Neural progenitor cell (in vitro differentiated cells): ENCODE measurements around the gene ROR2. TPM values are rescaled to one million over a fixed set of nuclear protein-coding genes. Genes with fewer than 3 reads are reported as not detected.

Experiments used
- DNase-seq: peaks from one replicate; pipeline ENCODE4 v3.0.0-alpha.2; 2016; ENCODE audit warnings: low spot score
- H2AFZ ChIP-seq: fragments of 200-600 bp; sonication (generic); replicated peaks from 2 replicates; pipeline ENCODE4 v1.6.1; 2016; ENCODE audit warnings: antibody characterized with exemption
- H3F3A ChIP-seq: fragments of 200-600 bp; sonication (generic); 2 replicates; pipeline ENCODE4 v1.6.1; 2016; ENCODE audit warnings: antibody characterized with exemption, low read depth
- H3K27ac ChIP-seq: fragments of 200-600 bp; sonication (generic); 2 replicates; pipeline ENCODE4 v1.5.1; 2016; ENCODE audit warnings: mild to moderate bottlenecking
- H3K27me3 ChIP-seq: fragments of 200-600 bp; sonication (generic); 2 replicates; pipeline ENCODE4 v1.6.1; 2016; ENCODE audit warnings: mild to moderate bottlenecking, moderate library complexity
- H3K36me3 ChIP-seq: fragments of 200-600 bp; sonication (generic); 2 replicates; pipeline ENCODE4 v1.5.1; 2016
- H3K4me1 ChIP-seq: fragments of 200-600 bp; sonication (generic); 2 replicates; pipeline ENCODE4 v1.6.1; 2016; ENCODE audit warnings: mixed run types
- H3K4me2 ChIP-seq: fragments of 200-600 bp; sonication (generic); 2 replicates; pipeline ENCODE4 v1.6.1; 2016
- H3K4me3 ChIP-seq: fragments of 200-600 bp; sonication (generic); 2 replicates; pipeline ENCODE4 v1.5.1; 2016
- H3K79me2 ChIP-seq: fragments of 200-600 bp; sonication (generic); 2 replicates; pipeline ENCODE4 v1.6.1; 2016; ENCODE audit warnings: low read depth
- H3K9ac ChIP-seq: fragments of 200-600 bp; sonication (generic); 2 replicates; pipeline ENCODE4 v1.6.1; 2016
- H3K9me3 ChIP-seq: fragments of 200-600 bp; sonication (generic); 2 replicates; pipeline ENCODE4 v1.5.1; 2016; ENCODE audit warnings: low read depth
- H4K20me1 ChIP-seq: fragments of 200-600 bp; sonication (generic); 2 replicates; pipeline ENCODE4 v1.6.1; 2016; ENCODE audit warnings: low read depth
- H3K27ac Mint-ChIP-seq: 3 replicates; pipeline ENCODE4 v1.8.0; 2021; ENCODE audit warnings: mixed read lengths
- H3K27me3 Mint-ChIP-seq: 2 replicates; pipeline ENCODE4 v1.8.0; 2022; ENCODE audit warnings: low read depth, mild to moderate bottlenecking, inconsistent platforms, moderate library complexity, mixed read lengths; ENCODE audit not compliant: insufficient read depth
- H3K36me3 Mint-ChIP-seq: 3 replicates; pipeline ENCODE4 v1.8.0; 2021; ENCODE audit warnings: mixed read lengths
- H3K4me1 Mint-ChIP-seq: 3 replicates; pipeline ENCODE4 v1.8.0; 2021; ENCODE audit warnings: mixed read lengths
- H3K4me3 Mint-ChIP-seq: 3 replicates; pipeline ENCODE4 v1.8.0; 2021; ENCODE audit warnings: mild to moderate bottlenecking, moderate library complexity, mixed read lengths
- H3K9me3 Mint-ChIP-seq: 3 replicates; pipeline ENCODE4 v1.8.0; 2020; ENCODE audit warnings: mixed read lengths
- CTCF ChIP-seq: fragments of 200-600 bp; sonication (generic); IDR thresholded peaks from 2 replicates; pipeline ENCODE4 v1.5.1; 2017; ENCODE audit warnings: antibody characterized with exemption, mild to moderate bottlenecking
- EZH2 ChIP-seq: fragments of 200-600 bp; sonication (generic); IDR thresholded peaks from 2 replicates; pipeline ENCODE4 v1.6.1; 2017; ENCODE audit warnings: antibody characterized with exemption, mild to moderate bottlenecking, moderate library complexity
- EZH2phosphoT487 ChIP-seq: fragments of 200-600 bp; sonication (generic); IDR thresholded peaks from 2 replicates; pipeline ENCODE4 v1.6.1; 2017; ENCODE audit warnings: antibody characterized with exemption
- total RNA-seq: library from RNA; depleted of rRNA; stranded (reverse); fragments of >200 nt; gene quantifications from 2 replicates; pipeline ENCODE4 v1.2.3, GENCODE V29; 2015; ENCODE audit warnings: low replicate concordance

ROR2 gene
- total RNA-seq, 1 donor from 2014 or later, result 20.1 TPM

- Histone ChIP-seq H3K79me2 (no peaks in the 10 kb centered on the region), H3K27me3 (no peaks in the 10 kb centered on the region), H2AFZ (peak overlapping the region; percentile 45), H3F3A (no peaks in the 10 kb centered on the region), H3K9ac (no peak overlapping the region), H3K4me3 (no peak overlapping the region), H3K9me3 (no peaks in the 10 kb centered on the region), H3K27ac (no peak overlapping the region), H3K36me3 (no peaks in the 10 kb centered on the region), H3K4me1 (no peaks in the 10 kb centered on the region), H4K20me1 (no peaks in the 10 kb centered on the region), H3K4me2 (no peak overlapping the region)
- Mint-ChIP-seq H3K27ac (no peak overlapping the region), H3K27me3 (peaks cover 7% of the 10 kb centered on the region), H3K9me3 (peaks cover 4% of the 10 kb centered on the region), H3K4me1 (peaks cover 9% of the 10 kb centered on the region), H3K4me3 (no peak overlapping the region), H3K36me3 (no peaks in the 10 kb centered on the region)
- TF ChIP-seq CTCF (no peak), EZH2phosphoT487 (no peak), EZH2 (no peak)
- DNase-seq, result no peak
Measured at GRCh38 chr9:91972076-91972626, 22.1 kb upstream of the ROR2 start.

GRCh38 chr9:91967259-91967658 is 17.2 kb upstream of the ROR2 start:
- Histone ChIP-seq H3K9me3 (no peaks in the 10 kb centered on the region), H3F3A (no peaks in the 10 kb centered on the region), H4K20me1 (no peaks in the 10 kb centered on the region), H3K27me3 (no peaks in the 10 kb centered on the region), H3K4me1 (no peaks in the 10 kb centered on the region), H3K79me2 (no peaks in the 10 kb centered on the region), H3K27ac (no peak overlapping the region), H3K4me2 (no peak overlapping the region), H3K9ac (no peak overlapping the region), H2AFZ (no peak overlapping the region), H3K4me3 (no peak overlapping the region), H3K36me3 (no peaks in the 10 kb centered on the region)
- H3K27ac Mint-ChIP-seq, result no peak overlapping the region
- DNase-seq, result no peak
- peaks cover 5% of the 10 kb centered on the region for H3K27me3 Mint-ChIP-seq
- H3K4me3 Mint-ChIP-seq, result no peak overlapping the region
- H3K4me1 Mint-ChIP-seq, result peaks cover 9% of the 10 kb centered on the region
- TF ChIP-seq EZH2 (no peak), CTCF (no peak), EZH2phosphoT487 (no peak)
- no peaks in the 10 kb centered on the region for H3K36me3 Mint-ChIP-seq
- H3K9me3 Mint-ChIP-seq, result peaks cover 4% of the 10 kb centered on the region

- H3K4me1 ChIP-seq, result no peaks in the 10 kb centered on the region
Measured at GRCh38 chr9:91966503-91966902, 16.5 kb upstream of the ROR2 start.

More at GRCh38 chr9:91966503-91966902, 16.5 kb upstream of the ROR2 start:
- H3K9me3 Mint-ChIP-seq, result peaks cover 4% of the 10 kb centered on the region
- Histone ChIP-seq H3K9me3 (no peaks in the 10 kb centered on the region), H4K20me1 (no peaks in the 10 kb centered on the region), H2AFZ (no peak overlapping the region), H3K79me2 (no peaks in the 10 kb centered on the region), H3K4me2 (no peak overlapping the region), H3K9ac (no peak overlapping the region), H3K36me3 (no peaks in the 10 kb centered on the region), H3K4me3 (no peak overlapping the region), H3F3A (no peaks in the 10 kb centered on the region), H3K27ac (no peak overlapping the region), H3K27me3 (no peaks in the 10 kb centered on the region)
- no peaks in the 10 kb centered on the region for H3K36me3 Mint-ChIP-seq
- no peak for DNase-seq
- H3K4me1 Mint-ChIP-seq, result peaks cover 9% of the 10 kb centered on the region
- TF ChIP-seq EZH2phosphoT487, result no peak
- no peak for TF ChIP-seq EZH2
- TF ChIP-seq CTCF, result no peak
- no peak overlapping the region for H3K4me3 Mint-ChIP-seq
- no peak overlapping the region for H3K27ac Mint-ChIP-seq
- peaks cover 5% of the 10 kb centered on the region for H3K27me3 Mint-ChIP-seq
